Endothelial cell of umbilical vein (primary cell): ENCODE data around the gene HECA. TPM values are rescaled to one million over a fixed set of nuclear protein-coding genes. Genes with fewer than 3 reads are reported as not detected.

Experiments
- BruUV-seq: library from RNA; stranded (reverse); fragments of 400-500 nt; replicated peaks from 2 replicates; lab custom pipeline; 2021; lab: Mats Ljungman, UMichigan
- CTCF ChIA-PET: fragments of 300-600, 350-600 bp; sonication (Branson Sonifier 250); formaldehyde crosslinking; loops from one replicate; lab custom pipeline; 2021; ENCODE audit warnings: antibody characterized with exemption, inconsistent platforms; lab: Charles Lee
- POLR2A ChIA-PET: fragments of 300-600, 350-600 bp; sonication (Branson Sonifier 250); formaldehyde crosslinking; loops from one replicate; lab custom pipeline; 2021; ENCODE audit warnings: antibody characterized with exemption, inconsistent platforms; lab: Charles Lee
- DNase-seq: peaks from one replicate; pipeline ENCODE4 v3.0.0-alpha.2; 2011; ENCODE audit warnings: low read depth, low spot score
- FAIRE-seq: peaks from 2 replicates; lab custom pipeline; 2011; peaks lifted over from hg19 to GRCh38; lab: Jason Lieb, UNC
- H2AFZ ChIP-seq: 2 replicates; pipeline ENCODE4 v1.6.0; 2012; ENCODE audit warnings: low read depth, low read length, control low read depth, inconsistent platforms
- H3K27ac ChIP-seq: 2 replicates; pipeline ENCODE4 v1.5.1; 2011; ENCODE audit warnings: low read depth, mild to moderate bottlenecking, control low read depth, low read length, moderate library complexity; ENCODE audit not compliant: insufficient read depth
- H3K27me3 ChIP-seq, 2 experiments: 2 replicates each; pipeline versions ENCODE4 v1.6.0 to v1.6.1; 2011; ENCODE audit warnings: low read length in 2 of 2, mixed read lengths in 1 of 2; ENCODE audit not compliant: control insufficient read depth in 2 of 2, insufficient read depth in 2 of 2
- H3K36me3 ChIP-seq, 2 experiments: 2 replicates in 1 of 2; 3 replicates in 1 of 2; pipeline ENCODE4 v1.5.1; 2011; ENCODE audit warnings: low read length in 2 of 2, mild to moderate bottlenecking in 1 of 2, moderate library complexity in 1 of 2; ENCODE audit not compliant: control insufficient read depth in 2 of 2, insufficient read depth in 2 of 2; ENCODE audit errors: extremely low read depth in 1 of 2
- H3K4me1 ChIP-seq: 3 replicates; pipeline ENCODE4 v1.5.1; 2011; ENCODE audit warnings: mild to moderate bottlenecking, low read length; ENCODE audit not compliant: control insufficient read depth, insufficient read depth; ENCODE audit errors: extremely low read depth
- H3K4me2 ChIP-seq: 2 replicates; pipeline ENCODE4 v1.6.1; 2011; ENCODE audit warnings: low read length, control low read depth, mixed read lengths; ENCODE audit not compliant: insufficient read depth
- H3K4me3 ChIP-seq, 3 experiments: fragments of 200-600 bp in 1 of 3; sonication (generic), shearing (Covaris generic) in 1 of 3; replicated peaks in 1 of 3; 2 replicates each; pipeline ENCODE4 v1.5.1; 2011 to 2016; ENCODE audit warnings: control low read depth in 3 of 3, low read length in 3 of 3, mild to moderate bottlenecking in 2 of 3, inconsistent platforms in 1 of 3, low read depth in 1 of 3, moderate library complexity in 1 of 3; ENCODE audit not compliant: insufficient read depth in 1 of 3
- H3K79me2 ChIP-seq: 2 replicates; pipeline ENCODE4 v1.6.0; 2012; ENCODE audit warnings: low read length, inconsistent platforms; ENCODE audit not compliant: control insufficient read depth, insufficient read depth
- H3K9ac ChIP-seq: replicated peaks from 2 replicates; pipeline ENCODE3; 2011; ENCODE audit warnings: low read length, control low read depth; ENCODE audit not compliant: insufficient read depth; ENCODE audit errors: extremely low read depth
- H3K9me1 ChIP-seq: replicated peaks from 3 replicates; pipeline ENCODE4 v1.6.0; 2011; ENCODE audit warnings: mild to moderate bottlenecking, low read length; ENCODE audit not compliant: control insufficient read depth, insufficient read depth; ENCODE audit errors: extremely low read depth
- H3K9me3 ChIP-seq: replicated peaks from 2 replicates; pipeline ENCODE4 v1.5.1; 2012; ENCODE audit warnings: low read length, inconsistent platforms; ENCODE audit not compliant: control insufficient read depth, insufficient read depth
- H4K20me1 ChIP-seq: replicated peaks from 2 replicates; pipeline ENCODE3; 2011; ENCODE audit warnings: mild to moderate bottlenecking, low read length; ENCODE audit not compliant: control insufficient read depth, insufficient read depth; ENCODE audit errors: extremely low read depth
- CTCF ChIP-seq, 2 donors: IDR thresholded peaks; 1 replicate in 1 of 2; 2 replicates in 1 of 2; pipeline ENCODE4 v1.5.1; 2011; ENCODE audit warnings: low read length in 2 of 2, mild to moderate bottlenecking in 2 of 2, moderate library complexity in 2 of 2, control low read depth in 1 of 2, inconsistent platforms in 1 of 2, low read depth in 1 of 2; ENCODE audit not compliant: insufficient read depth in 1 of 2; ENCODE audit errors: extremely low read depth in 1 of 2
- EZH2 ChIP-seq: IDR thresholded peaks from 2 replicates; pipeline ENCODE4 v1.6.1; 2012; ENCODE audit warnings: borderline replicate concordance, low read depth, mild to moderate bottlenecking, moderate library complexity, low read length, inconsistent platforms; ENCODE audit not compliant: severe bottlenecking
- FOS ChIP-seq: IDR thresholded peaks from 2 replicates; pipeline ENCODE4 v1.6.1; 2011; ENCODE audit warnings: mild to moderate bottlenecking, low read length, moderate library complexity, borderline replicate concordance; ENCODE audit not compliant: insufficient read depth
- GATA2 ChIP-seq: IDR thresholded peaks from 2 replicates; pipeline ENCODE4 v1.7.0; 2011; ENCODE audit warnings: low read depth, mild to moderate bottlenecking, moderate library complexity, mixed read lengths, low read length; ENCODE audit not compliant: insufficient read length, insufficient read depth
- JUN ChIP-seq: IDR thresholded peaks from 2 replicates; pipeline ENCODE4 v1.6.1; 2011; ENCODE audit warnings: borderline replicate concordance, low read depth; ENCODE audit not compliant: insufficient read length, insufficient read depth
- MAX ChIP-seq: IDR thresholded peaks from 2 replicates; pipeline ENCODE4 v1.6.1; 2011; ENCODE audit not compliant: insufficient read depth, insufficient read length
- MYC ChIP-seq: IDR thresholded peaks from one replicate; pipeline ENCODE4 v1.6.1; 2011; ENCODE audit warnings: mild to moderate bottlenecking, low read depth, low read length
- POLR2A ChIP-seq: IDR thresholded peaks from 2 replicates; pipeline ENCODE4 v1.6.1; 2012; ENCODE audit warnings: low read depth, mild to moderate bottlenecking, control low read depth, low read length
- POLR2AphosphoS5 ChIP-seq: IDR thresholded peaks from 2 replicates; pipeline ENCODE4 v1.6.1; 2012; ENCODE audit warnings: low read depth, mild to moderate bottlenecking, control low read depth, low read length, moderate library complexity; ENCODE audit not compliant: insufficient read depth
- dilution Hi-C: fragments of 300-500 bp; cut with MboI; formaldehyde crosslinking; loops from one replicate; pipeline ENCODE4 v1.15.0; 2019; ENCODE audit warnings: low sequenced_read_pairs; ENCODE audit not compliant: extremely low pct_ligation_motif_present
- intact Hi-C: fragments of 100-400 bp; cut with micrococcal nuclease; formaldehyde crosslinking; loops from one replicate; pipeline ENCODE4 v1.10.0; 2022
- polyA plus RNA-seq, 4 experiments: library from polyadenylated mRNA; depleted of rRNA in 3 of 4; stranded (reverse) in 3 of 4; unstranded in 1 of 4; fragments of >200 nt; gene quantifications; 2 replicates each; pipeline versions ENCODE4 v1.2.1 to v1.2.3, GENCODE V29; 2011 to 2012; ENCODE audit warnings: missing spikeins in 1 of 4
- total RNA-seq: library from RNA; stranded (reverse); gene quantifications from 2 replicates; pipeline ENCODE4 v1.2.3, GENCODE V29; 2021

The HECA gene
- total and polyA plus RNA-seq, 2 donors (not counting 3 experiments of a cell fraction or from before 2014, with no cell fraction given), result 5.8 to 16.7 TPM

- H4K20me1 ChIP-seq, result no peaks in the 10 kb centered on the region
- dilution Hi-C loops, result no loop called here
- no peak overlapping the region for H3K9ac ChIP-seq
- BruUV-seq, result no TSS peak
- H3K4me3 ChIP-seq, result no peak overlapping the region
- DNase-seq (no peak), FAIRE-seq (no peak)
- intact Hi-C loops, result no loop called here
- ChIA-PET POLR2A (no interaction called here), CTCF (interaction anchor here (0.7 to 1.2 kb wide), 2 partner anchors 12 to 252 kb away, joined by 3 to 6 read pairs; no protein-coding TSS in a partner anchor)
- H3K4me1 ChIP-seq, result no peaks in the 10 kb centered on the region
- H3K27me3 ChIP-seq, result peaks cover 12 to 17% of the 10 kb centered on the region in 2 experiments
- no peaks in the 10 kb centered on the region for H3K36me3 ChIP-seq
- no peaks in the 10 kb centered on the region for H3K9me1 ChIP-seq
- no peaks in the 10 kb centered on the region for H3K79me2 ChIP-seq
- TF ChIP-seq MYC (no peak), EZH2 (no peak), JUN (no peak), CTCF (IDR thresholded peaks at IDR 0.05; ENCODE audit: extremely low read depth in 1 of 2, insufficient read depth in 1 of 2, low read depth in 1 of 2, low read length in 2 of 2) (no peak), MAX (no peak), FOS (no peak), POLR2A (no peak), GATA2 (no peak), POLR2AphosphoS5 (no peak)
- no peaks in the 10 kb centered on the region for H3K9me3 ChIP-seq
- H3K27ac ChIP-seq, result no peak overlapping the region
- no peak overlapping the region for H2AFZ ChIP-seq
- H3K4me2 ChIP-seq, result no peak overlapping the region
Measured at GRCh38 chr6:139112561-139112960, 22.3 kb upstream of the HECA start.
